Activated CD8-positive, alpha-beta memory T cell treated with anti-CD3 and anti-CD28 coated beads for 4 hours (primary cell): ENCODE measurements around the gene RHBDF1.
"Not testable (repeated sequence)": the region's sequence is repeated elsewhere in the genome, so short reads cannot be mapped to it uniquely, and the experiment has no call there.

Source experiments
- DNase-seq, 2 donors: peaks; one replicate each; pipeline ENCODE4 v3.0.0-alpha.2; 2020; ENCODE audit warnings: low read depth in 2 of 2

RHBDF1 gene

GRCh38 chr16:37511-37910 lies 34.9 kb downstream of the RHBDF1 start:
- no peak for DNase-seq

GRCh38 chr16:36336-36984 lies 36.0 kb downstream of the RHBDF1 start:
- no peak for DNase-seq

- DNase-seq, result no peak
Observed at GRCh38 chr16:35678-36305, 36.6 kb downstream of the RHBDF1 start.

- no peak for DNase-seq
Observed at GRCh38 chr16:35011-35677, 37.3 kb downstream of the RHBDF1 start.

GRCh38 chr16:34648-34987 lies 37.8 kb downstream of the RHBDF1 start:
- DNase-seq, result no peak

GRCh38 chr16:33877-34647 lies 38.4 kb downstream of the RHBDF1 start:
- no peak for DNase-seq

- DNase-seq, result not testable (repeated sequence)
Observed at GRCh38 chr16:33154-33876, 39.1 kb downstream of the RHBDF1 start.

- DNase-seq, result not testable (repeated sequence)
Observed at GRCh38 chr16:30627-31026, 41.8 kb downstream of the RHBDF1 start.

GRCh38 chr16:25926-26348 lies 46.5 kb downstream of the RHBDF1 start:
- DNase-seq, result not testable (repeated sequence)

- not testable (repeated sequence) for DNase-seq
Observed at GRCh38 chr16:24151-24550, 48.3 kb downstream of the RHBDF1 start.

GRCh38 chr16:20886-21285 lies 51.5 kb downstream of the RHBDF1 start:
- DNase-seq, result not testable (repeated sequence)

GRCh38 chr16:17062-17765 lies 55.2 kb downstream of the RHBDF1 start:
- not testable (repeated sequence) for DNase-seq

GRCh38 chr16:10772-11171 lies 61.7 kb downstream of the RHBDF1 start:
- DNase-seq, result peak; percentile 71 to 84

GRCh38 chr16:9903-10665 lies 62.3 kb downstream of the RHBDF1 start:
- DNase-seq, result no peak
